Spinal cord (tissue), 10 donors: ENCODE measurements around the gene VOPP1. TPM values are rescaled to one million over a fixed set of nuclear protein-coding genes. Genes with fewer than 3 reads are reported as not detected.
A peak's percentile ranks its signal among the peaks of the same experiment; 100 is the strongest.

Experiments used
- DNase-seq, 6 donors: peaks; one replicate each; pipeline versions ENCODE4 v3.0.0 to v3.0.0-alpha.2; 2013 to 2015; ENCODE audit warnings: low spot score in 6 of 6, low read depth in 4 of 6
- H3K27ac ChIP-seq: one replicate; pipeline ENCODE4 v1.5.1; 2013; ENCODE audit warnings: low read depth, low read length, control low read depth
- H3K27me3 ChIP-seq: one replicate; pipeline ENCODE4 v1.6.1; 2013; ENCODE audit warnings: low read length; ENCODE audit not compliant: control insufficient read depth, insufficient read depth
- H3K36me3 ChIP-seq: one replicate; pipeline ENCODE4 v1.6.1; 2013; ENCODE audit warnings: low read length; ENCODE audit not compliant: control insufficient read depth, insufficient read depth
- H3K4me1 ChIP-seq: one replicate; pipeline ENCODE4 v1.6.1; 2013; ENCODE audit warnings: low read length; ENCODE audit not compliant: control insufficient read depth, insufficient read depth
- H3K4me3 ChIP-seq: one replicate; pipeline ENCODE4 v1.5.1; 2013; ENCODE audit warnings: low read depth, low read length, control low read depth
- H3K9me3 ChIP-seq: one replicate; pipeline ENCODE4 v1.6.1; 2013; ENCODE audit warnings: low read length; ENCODE audit not compliant: control insufficient read depth, insufficient read depth
- WGBS: methylation state at CpG from one replicate; pipeline ENCODE4 v1.1.5; 2013; ENCODE audit warnings: missing lambda C conversion rate; ENCODE audit not compliant: insufficient coverage; 5-methylcytosine and 5-hydroxymethylcytosine counted together
- polyA plus RNA-seq, 2 donors: library from polyadenylated mRNA; unstranded; fragments of 120-200 nt; gene quantifications; one replicate each; pipeline ENCODE4 v1.2.1, GENCODE V29; 2013; ENCODE audit not compliant: insufficient read length in 2 of 2
- total RNA-seq, 2 donors: library from RNA; depleted of rRNA in 1 of 2; stranded (reverse); fragments of 120-200 nt in 1 of 2; fragments of >200 nt in 1 of 2; gene quantifications; one replicate each; pipeline versions ENCODE4 v1.2.3 to v1.2.4, GENCODE V29; 2013 to 2014
- donor health status: healthy.

The VOPP1 gene
- total and polyA plus RNA-seq, 4 donors, result 59.1 to 121 (median 86.5) TPM

- Histone ChIP-seq H3K9me3 (no peaks in the 10 kb centered on the region), H3K4me3 (no peak overlapping the region), H3K36me3 (no peaks in the 10 kb centered on the region), H3K27me3 (no peaks in the 10 kb centered on the region), H3K27ac (no peak overlapping the region), H3K4me1 (peaks cover 47% of the 10 kb centered on the region)
- WGBS, result 90% methylated on average over 7 of the region's 7 CpGs
- DNase-seq, result no peak
Measured at GRCh38 chr7:55549457-55549856, 22.8 kb downstream of the VOPP1 start.

DNA sequence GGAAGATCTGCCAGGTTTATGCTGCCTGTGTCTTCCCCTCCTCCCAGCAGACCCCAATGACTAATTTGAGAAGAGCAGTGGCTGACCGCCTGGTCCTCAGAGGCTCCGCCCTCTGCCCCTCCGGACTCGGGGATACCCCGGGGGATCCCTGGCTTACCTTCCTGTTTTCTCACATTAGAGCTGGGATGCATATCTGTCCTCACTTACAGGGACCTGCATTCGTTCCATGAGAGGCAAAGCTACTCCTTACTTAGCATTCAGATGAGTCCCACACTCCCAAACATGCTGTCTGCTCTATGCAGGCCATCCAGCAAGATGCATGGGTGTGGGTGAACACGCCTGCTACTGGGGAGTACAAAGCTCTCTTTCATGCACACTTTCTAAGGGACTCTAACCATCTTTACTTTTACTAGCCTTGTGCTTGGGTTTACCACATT is 24.0 kb downstream of the VOPP1 start:
- peak in 1 of 6 donors; percentile 41 for DNase-seq
- H3K9me3 ChIP-seq, result no peaks in the 10 kb centered on the region
- peaks cover 41% of the 10 kb centered on the region for H3K4me1 ChIP-seq
- no peaks in the 10 kb centered on the region for H3K36me3 ChIP-seq
- no peaks in the 10 kb centered on the region for H3K27me3 ChIP-seq
- 47% methylated on average over 7 of the region's 7 CpGs for WGBS
- no peak overlapping the region for H3K27ac ChIP-seq
- H3K4me3 ChIP-seq, result no peak overlapping the region

DNA sequence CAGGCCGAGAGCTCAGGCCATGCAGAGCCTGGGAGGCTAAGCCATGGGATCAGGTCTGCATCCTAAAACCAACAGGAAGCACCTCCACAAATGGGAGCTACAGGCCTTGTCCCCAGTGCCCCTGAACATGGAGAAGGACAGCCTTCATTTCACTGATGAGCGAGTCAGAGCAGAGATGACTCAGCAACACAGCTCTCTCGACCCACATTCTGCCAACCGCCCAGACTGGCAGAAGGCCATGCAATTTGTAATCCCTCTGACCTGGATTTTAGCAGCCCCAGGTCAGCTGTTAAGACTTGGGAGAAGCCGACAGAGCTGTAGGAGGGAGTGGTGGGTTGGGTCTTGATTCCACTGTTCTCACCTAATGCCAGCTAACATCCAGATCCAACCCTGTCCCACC is 25.5 kb downstream of the VOPP1 start:
- H3K4me3 ChIP-seq, result no peak overlapping the region
- H3K27ac ChIP-seq, result no peak overlapping the region
- no peaks in the 10 kb centered on the region for H3K9me3 ChIP-seq
- no peaks in the 10 kb centered on the region for H3K36me3 ChIP-seq
- 55% methylated on average over 4 of the region's 5 CpGs for WGBS
- no peaks in the 10 kb centered on the region for H3K27me3 ChIP-seq
- DNase-seq, result peak in 1 of 6 donors; percentile 51
- peaks cover 35% of the 10 kb centered on the region for H3K4me1 ChIP-seq

DNA sequence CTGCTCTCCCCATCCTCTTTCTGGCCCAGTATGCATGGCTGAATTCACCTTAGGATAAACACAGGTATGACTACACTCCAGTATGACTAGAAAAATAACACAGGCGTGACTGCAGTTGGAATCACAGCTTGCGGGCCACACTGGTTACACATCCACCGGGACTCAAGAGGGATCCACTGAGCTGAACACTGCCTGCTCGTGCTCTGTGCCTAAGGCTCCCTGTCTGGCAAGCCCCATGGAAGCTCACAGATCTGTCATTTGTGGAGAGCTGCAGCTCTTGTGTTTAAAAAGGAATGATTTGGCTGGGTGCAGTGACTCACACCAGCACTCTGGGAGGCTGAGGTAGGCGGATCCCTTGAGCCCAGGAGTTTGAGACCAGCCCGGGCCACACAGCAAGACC is 26.8 kb downstream of the VOPP1 start:
- Histone ChIP-seq H3K4me1 (peaks cover 32% of the 10 kb centered on the region), H3K36me3 (no peaks in the 10 kb centered on the region), H3K9me3 (no peaks in the 10 kb centered on the region), H3K27ac (no peak overlapping the region), H3K27me3 (no peaks in the 10 kb centered on the region), H3K4me3 (no peak overlapping the region)
- WGBS, result 81% methylated on average over 4 of the region's 6 CpGs
- DNase-seq, result no peak

- H3K4me1 ChIP-seq, result peaks cover 18% of the 10 kb centered on the region
- H3K4me3 ChIP-seq, result no peak overlapping the region
- H3K36me3 ChIP-seq, result peaks cover 3% of the 10 kb centered on the region
- WGBS, result 88% methylated on average over 9 of the region's 20 CpGs
- no peaks in the 10 kb centered on the region for H3K27me3 ChIP-seq
- DNase-seq, result no peak
- no peaks in the 10 kb centered on the region for H3K9me3 ChIP-seq
- H3K27ac ChIP-seq, result no peak overlapping the region
Measured at GRCh38 chr7:55540226-55540858, 32.0 kb downstream of the VOPP1 start.

- Histone ChIP-seq H3K27me3 (no peaks in the 10 kb centered on the region), H3K9me3 (no peaks in the 10 kb centered on the region), H3K4me1 (peaks cover 27% of the 10 kb centered on the region), H3K27ac (no peak overlapping the region), H3K4me3 (no peak overlapping the region), H3K36me3 (peaks cover 3% of the 10 kb centered on the region)
- DNase-seq, result peak in 1 of 6 donors; percentile 43
- 11% methylated on average over 2 of the region's 3 CpGs for WGBS
Measured at GRCh38 chr7:55539380-55539779, 32.9 kb downstream of the VOPP1 start.

DNA sequence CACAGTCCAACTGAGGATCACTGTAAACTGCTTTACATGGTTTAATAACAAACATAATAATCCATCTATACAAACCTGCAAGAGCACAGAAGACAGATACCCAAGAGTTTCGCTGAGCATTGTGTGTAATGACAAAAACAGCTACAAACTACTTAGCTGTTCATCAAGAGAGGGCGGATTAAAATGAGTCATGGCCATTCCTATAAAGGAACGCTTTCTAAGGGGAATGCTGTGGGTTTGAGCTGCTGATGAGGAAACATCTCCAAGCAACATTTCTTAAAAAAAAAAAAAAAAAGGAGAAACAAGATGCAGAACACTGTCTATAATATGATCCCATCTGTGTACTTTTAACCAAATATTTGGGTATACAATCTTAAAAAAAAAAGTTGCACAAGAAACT is 33.8 kb downstream of the VOPP1 start:
- Histone ChIP-seq H3K36me3 (peaks cover 3% of the 10 kb centered on the region), H3K4me1 (peaks cover 30% of the 10 kb centered on the region), H3K4me3 (no peak overlapping the region), H3K27me3 (no peaks in the 10 kb centered on the region), H3K9me3 (no peaks in the 10 kb centered on the region), H3K27ac (no peak overlapping the region)
- no peak for DNase-seq
- whole genome bisulfite sequencing, result no CpG with 5 or more reads among the region's 3 CpGs

DNA sequence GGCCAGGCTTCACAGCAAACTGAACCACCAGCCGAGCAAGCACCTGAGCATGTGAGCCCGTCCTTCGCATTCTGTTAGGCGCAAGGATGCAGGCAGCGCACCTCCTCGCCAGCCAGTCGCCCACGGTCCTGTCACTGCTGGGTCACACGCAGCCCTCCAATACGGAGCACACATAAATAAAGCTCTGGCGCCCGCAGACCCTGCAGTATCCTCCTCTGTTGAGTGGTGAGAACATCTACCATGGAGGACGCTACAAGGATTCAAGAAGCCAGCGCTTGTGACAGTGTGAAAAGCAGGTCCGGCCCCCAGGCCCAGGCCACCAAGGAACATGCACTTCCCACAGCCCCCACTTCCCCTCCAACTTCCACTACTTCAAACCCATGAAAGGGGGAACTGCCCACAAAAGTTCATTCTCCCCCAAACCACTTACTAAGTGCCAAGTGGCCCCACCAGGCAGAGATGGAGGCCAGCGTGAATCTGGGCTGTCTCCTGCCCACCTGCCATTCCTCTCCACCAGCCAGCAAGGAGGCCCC is 34.8 kb downstream of the VOPP1 start:
- whole genome bisulfite sequencing, result 93% methylated on average over 16 of the region's 16 CpGs
- H3K9me3 ChIP-seq, result no peaks in the 10 kb centered on the region
- H3K4me3 ChIP-seq, result no peak overlapping the region
- peaks cover 30% of the 10 kb centered on the region for H3K4me1 ChIP-seq
- DNase-seq, result no peak
- no peaks in the 10 kb centered on the region for H3K27me3 ChIP-seq
- H3K27ac ChIP-seq, result no peak overlapping the region
- peaks cover 3% of the 10 kb centered on the region for H3K36me3 ChIP-seq

DNA sequence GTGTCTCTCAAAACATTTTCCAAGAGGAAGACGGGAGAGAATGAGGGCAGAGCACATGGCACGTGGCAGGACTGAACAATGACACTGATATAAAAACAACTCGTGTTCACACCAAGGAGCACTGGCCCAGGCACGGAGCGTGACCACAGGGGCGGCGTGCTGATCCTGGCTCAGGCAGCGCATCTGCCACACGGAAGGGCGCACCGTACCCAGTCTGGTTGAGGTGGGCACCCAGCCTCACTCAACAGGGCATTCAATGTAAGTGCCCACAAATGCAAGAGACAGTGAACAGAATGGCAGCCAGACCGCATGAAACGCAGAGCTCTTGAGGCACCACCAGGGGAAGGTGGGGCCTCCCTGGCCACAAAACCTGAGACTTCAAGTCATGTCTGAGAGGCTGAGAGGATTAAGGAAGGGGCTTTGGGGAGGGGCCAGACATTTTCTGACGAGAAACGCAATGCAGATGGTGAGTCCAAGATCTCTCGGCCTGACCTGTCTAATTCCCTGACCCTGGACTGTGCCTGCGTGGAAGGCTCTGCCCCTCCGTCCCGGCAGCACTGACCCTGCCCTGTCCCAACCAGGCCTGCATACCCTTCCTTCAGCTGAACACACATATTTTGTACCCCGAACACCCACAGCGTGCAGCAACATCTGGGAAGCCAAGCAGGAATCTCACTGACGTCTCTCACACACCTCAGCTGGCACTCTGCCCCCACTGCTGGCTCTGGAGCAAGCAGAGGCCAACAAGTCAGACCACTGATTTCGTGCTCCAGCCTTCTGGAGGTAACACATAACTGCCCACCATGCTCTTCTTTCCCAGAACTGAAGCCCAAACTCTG is 35.5 kb downstream of the VOPP1 start:
- peaks cover 3% of the 10 kb centered on the region for H3K36me3 ChIP-seq
- no peaks in the 10 kb centered on the region for H3K9me3 ChIP-seq
- 89% methylated on average over 23 of the region's 23 CpGs for WGBS
- H3K4me1 ChIP-seq, result peaks cover 30% of the 10 kb centered on the region
- no peak for DNase-seq
- no peaks in the 10 kb centered on the region for H3K27me3 ChIP-seq
- H3K27ac ChIP-seq, result no peak overlapping the region
- no peak overlapping the region for H3K4me3 ChIP-seq
